Measurements from ENCODE around the gene GPR39.

GPR39 gene

GRCh38 chr2:132608311-132608710 is 191.7 kb downstream of the GPR39 start:
- no peak for DNase-seq

- DNase-seq: no peak
Measured at GRCh38 chr2:132609101-132609890, 192.7 kb downstream of the GPR39 start.

- DNase-seq: no peak
Measured at GRCh38 chr2:132611719-132612118, 195.1 kb downstream of the GPR39 start.

- DNase-seq: no peak
Measured at GRCh38 chr2:132615329-132616085, 198.9 kb downstream of the GPR39 start.

- DNase-seq: no peak
Measured at GRCh38 chr2:132617989-132618388, 201.4 kb downstream of the GPR39 start.

GRCh38 chr2:132618734-132619133 is 202.1 kb downstream of the GPR39 start:
- DNase-seq: no peak

GRCh38 chr2:132620115-132620514 is 203.5 kb downstream of the GPR39 start:
- no peak for DNase-seq

GRCh38 chr2:132621131-132621875 is 204.7 kb downstream of the GPR39 start:
- DNase-seq: no peak

- DNase-seq: no peak
Measured at GRCh38 chr2:132623096-132623839, 206.7 kb downstream of the GPR39 start.

GRCh38 chr2:132627536-132627935 is 210.9 kb downstream of the GPR39 start:
- DNase-seq: no peak

- no peak for DNase-seq
Measured at GRCh38 chr2:132632000-132632649, 215.5 kb downstream of the GPR39 start.

GRCh38 chr2:132633635-132634034 is 217.0 kb downstream of the GPR39 start:
- no peak for DNase-seq

GRCh38 chr2:132636346-132636745 is 219.7 kb downstream of the GPR39 start:
- no peak for DNase-seq

GRCh38 chr2:132638313-132639040 is 221.9 kb downstream of the GPR39 start:
- no peak for DNase-seq

- no peak for DNase-seq
Measured at GRCh38 chr2:132640116-132640515, 223.5 kb downstream of the GPR39 start.

- no peak for DNase-seq
Measured at GRCh38 chr2:132641819-132642218, 225.2 kb downstream of the GPR39 start.

GRCh38 chr2:132642415-132642814 is 225.8 kb downstream of the GPR39 start:
- no peak for DNase-seq

GRCh38 chr2:132645176-132645575 is 228.6 kb downstream of the GPR39 start:
- DNase-seq: no peak

- no peak for DNase-seq
Measured at GRCh38 chr2:132645722-132646539, 229.3 kb downstream of the GPR39 start.

- no peak for DNase-seq
Measured at GRCh38 chr2:132646540-132647108, 230.0 kb downstream of the GPR39 start.

Data from NK-92 treated with Interleukin-12 subunit alpha and Interleukin-12 subunit beta, amount 100 ng/mL, for 24 hours (cell line).